A549 (cell line): ENCODE results near the gene MAT1A.

Experiments used
- EP300 ChIP-seq, 2 experiments: fragments of >200 bp; sonication (Bioruptor Twin); formaldehyde crosslinking; IDR thresholded peaks; 2 replicates in 1 of 2; 3 replicates in 1 of 2; pipeline ENCODE4 v1.6.1; 2016 to 2017
- FOXS1 ChIP-seq: fragments of 250-450 bp; sonication (Bioruptor Pico); IDR thresholded peaks from 2 replicates; pipeline ENCODE4 v1.5.0; 2020; ENCODE audit warnings: mild to moderate bottlenecking, moderate library complexity
- HEYL ChIP-seq: fragments of 250-450 bp; sonication (Bioruptor Pico); IDR thresholded peaks from 2 replicates; pipeline ENCODE4 v1.8.0; 2021; ENCODE audit warnings: mild to moderate bottlenecking, moderate library complexity
- KDM5A ChIP-seq: fragments of 200-600 bp; sonication (generic); IDR thresholded peaks from 2 replicates; pipeline ENCODE4 v1.6.1; 2016; ENCODE audit warnings: antibody characterized with exemption, mild to moderate bottlenecking
- NR3C1 ChIP-seq: fragments of >200 bp; sonication (Bioruptor Twin); formaldehyde crosslinking; IDR thresholded peaks from 3 replicates; pipeline ENCODE4 v1.6.1; 2017
- POLR2A ChIP-seq: IDR thresholded peaks from 2 replicates; pipeline ENCODE4 v1.6.1; 2012; ENCODE audit warnings: mild to moderate bottlenecking, low read length
- POLR2AphosphoS2 ChIP-seq: conservative IDR thresholded peaks from 2 replicates; pipeline ENCODE4 v1.6.1; 2012; ENCODE audit warnings: low read length, improper control_type of control experiment, inconsistent platforms
- RAD21 ChIP-seq, 2 experiments: fragments of >200 bp in 1 of 2; sonication (Bioruptor Twin) in 1 of 2; formaldehyde crosslinking in 1 of 2; IDR thresholded peaks in 1 of 2; conservative IDR thresholded peaks in 1 of 2; 2 replicates in 1 of 2; 3 replicates in 1 of 2; pipeline ENCODE4 v1.6.1; 2012 to 2018; ENCODE audit warnings: inconsistent platforms in 1 of 2
- RCOR1 ChIP-seq: fragments of 150-350 bp; IDR thresholded peaks from 2 replicates; pipeline ENCODE4 v1.6.1; 2014; ENCODE audit warnings: antibody characterized with exemption, low read length, low read depth
- TF ChIP-seq, protein P1 (sequence below): IDR thresholded peaks from 2 replicates; pipeline ENCODE4 v1.6.1; 2012
- TF ChIP-seq, protein P2 (sequence below): fragments of 200-600 bp; sonication (generic); IDR thresholded peaks from 2 replicates; pipeline ENCODE4 v1.6.1; 2016; ENCODE audit warnings: antibody characterized with exemption, mild to moderate bottlenecking, moderate library complexity

GRCh38 chr10:80277016-80277415, 12.4 kb downstream of the MAT1A start:
- TF ChIP-seq KDM5A (no peak), HEYL (CRISPR knock-in tag) (no peak), POLR2A (no peak), RCOR1 (no peak), EP300 (IDR thresholded peaks at IDR 0.05) (no peak), NR3C1 (no peak), POLR2AphosphoS2 (no peak), FOXS1 (CRISPR knock-in tag) (no peak), RAD21 (conservative IDR thresholded peaks at IDR 0.05 in 1 of 2, IDR thresholded peaks at IDR 0.05 in 1 of 2) (no peak)
- TF ChIP-seq, protein P1, sequence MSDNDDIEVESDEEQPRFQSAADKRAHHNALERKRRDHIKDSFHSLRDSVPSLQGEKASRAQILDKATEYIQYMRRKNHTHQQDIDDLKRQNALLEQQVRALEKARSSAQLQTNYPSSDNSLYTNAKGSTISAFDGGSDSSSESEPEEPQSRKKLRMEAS: no peak
- TF ChIP-seq, protein P2, sequence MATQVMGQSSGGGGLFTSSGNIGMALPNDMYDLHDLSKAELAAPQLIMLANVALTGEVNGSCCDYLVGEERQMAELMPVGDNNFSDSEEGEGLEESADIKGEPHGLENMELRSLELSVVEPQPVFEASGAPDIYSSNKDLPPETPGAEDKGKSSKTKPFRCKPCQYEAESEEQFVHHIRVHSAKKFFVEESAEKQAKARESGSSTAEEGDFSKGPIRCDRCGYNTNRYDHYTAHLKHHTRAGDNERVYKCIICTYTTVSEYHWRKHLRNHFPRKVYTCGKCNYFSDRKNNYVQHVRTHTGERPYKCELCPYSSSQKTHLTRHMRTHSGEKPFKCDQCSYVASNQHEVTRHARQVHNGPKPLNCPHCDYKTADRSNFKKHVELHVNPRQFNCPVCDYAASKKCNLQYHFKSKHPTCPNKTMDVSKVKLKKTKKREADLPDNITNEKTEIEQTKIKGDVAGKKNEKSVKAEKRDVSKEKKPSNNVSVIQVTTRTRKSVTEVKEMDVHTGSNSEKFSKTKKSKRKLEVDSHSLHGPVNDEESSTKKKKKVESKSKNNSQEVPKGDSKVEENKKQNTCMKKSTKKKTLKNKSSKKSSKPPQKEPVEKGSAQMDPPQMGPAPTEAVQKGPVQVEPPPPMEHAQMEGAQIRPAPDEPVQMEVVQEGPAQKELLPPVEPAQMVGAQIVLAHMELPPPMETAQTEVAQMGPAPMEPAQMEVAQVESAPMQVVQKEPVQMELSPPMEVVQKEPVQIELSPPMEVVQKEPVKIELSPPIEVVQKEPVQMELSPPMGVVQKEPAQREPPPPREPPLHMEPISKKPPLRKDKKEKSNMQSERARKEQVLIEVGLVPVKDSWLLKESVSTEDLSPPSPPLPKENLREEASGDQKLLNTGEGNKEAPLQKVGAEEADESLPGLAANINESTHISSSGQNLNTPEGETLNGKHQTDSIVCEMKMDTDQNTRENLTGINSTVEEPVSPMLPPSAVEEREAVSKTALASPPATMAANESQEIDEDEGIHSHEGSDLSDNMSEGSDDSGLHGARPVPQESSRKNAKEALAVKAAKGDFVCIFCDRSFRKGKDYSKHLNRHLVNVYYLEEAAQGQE: no peak
